Measurements from ENCODE around the gene FEN1. TPM values are rescaled to one million over a fixed set of nuclear protein-coding genes. Genes with fewer than 3 reads are reported as not detected.

Gene FEN1
- polyA plus RNA-seq, 3 donors from 2014 or later, result 20.3 to 31.3 (median 24.6) TPM

DNA sequence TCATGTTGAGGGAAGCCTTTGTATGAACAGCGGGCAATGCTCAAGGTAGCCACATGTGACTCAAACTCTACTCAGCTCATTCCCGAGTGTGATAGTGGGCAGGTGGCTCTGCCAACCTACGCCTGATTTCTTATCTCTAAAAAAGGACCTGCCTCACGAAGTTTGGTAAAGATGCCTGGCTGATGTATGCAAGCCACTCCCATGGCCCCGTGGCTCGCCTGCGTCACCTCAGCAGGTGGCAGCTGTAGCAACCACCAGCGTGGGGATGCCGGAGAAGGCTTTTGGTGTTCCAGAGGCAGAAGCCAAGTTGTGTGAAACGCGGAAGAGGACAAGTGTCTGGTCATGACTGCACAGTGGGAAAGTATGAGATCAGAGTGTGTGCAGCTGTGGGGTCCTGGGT lies 40.8 kb downstream of the FEN1 start:
- no peaks in the 10 kb centered on the region for H3K9me3 Mint-ChIP-seq
- no peaks in the 10 kb centered on the region for H3K36me3 Mint-ChIP-seq
- peak overlapping the region; percentile 94 to 98 (median 96) for H3K27ac Mint-ChIP-seq
- no peak for DNase-seq
- H3K27me3 Mint-ChIP-seq (ENCODE audit: low read depth in 3 of 3), result peaks cover 0 to 6% (median 2%) of the 10 kb centered on the region in 3 donors
- H3K4me1 Mint-ChIP-seq, result peaks cover 77 to 79% of the 10 kb centered on the region in 2 donors
- peak overlapping the region in 3 of 5 donors; percentile 80 to 83 (median 80) for H3K4me3 Mint-ChIP-seq

DNA sequence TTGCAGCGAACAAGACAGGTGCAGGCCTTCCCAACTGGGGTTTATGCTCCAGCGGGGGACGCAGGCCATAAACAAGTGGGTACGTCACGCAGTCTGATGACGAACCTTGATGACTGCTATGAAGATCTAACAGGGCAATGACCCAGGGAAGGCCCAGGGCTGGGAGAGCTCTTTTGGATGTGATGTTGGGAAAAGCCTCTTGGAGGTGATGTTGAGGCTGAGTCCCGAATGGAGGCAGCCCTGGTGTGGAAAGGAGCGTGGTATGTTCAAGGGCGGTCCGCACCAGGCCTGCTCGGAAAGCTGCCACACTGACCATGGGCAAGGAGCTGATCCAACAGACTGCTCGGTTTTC lies 41.2 kb downstream of the FEN1 start:
- H3K9me3 Mint-ChIP-seq, result no peaks in the 10 kb centered on the region
- no peak for DNase-seq
- peaks cover 73 to 76% of the 10 kb centered on the region in 2 donors for H3K4me1 Mint-ChIP-seq
- H3K36me3 Mint-ChIP-seq, result no peaks in the 10 kb centered on the region
- peak overlapping the region; percentile 94 to 98 (median 96) for H3K27ac Mint-ChIP-seq
- peak overlapping the region; percentile 56 to 83 (median 80) for H3K4me3 Mint-ChIP-seq
- H3K27me3 Mint-ChIP-seq (ENCODE audit: low read depth in 3 of 3), result peaks cover 0 to 6% (median 2%) of the 10 kb centered on the region in 3 donors

DNA sequence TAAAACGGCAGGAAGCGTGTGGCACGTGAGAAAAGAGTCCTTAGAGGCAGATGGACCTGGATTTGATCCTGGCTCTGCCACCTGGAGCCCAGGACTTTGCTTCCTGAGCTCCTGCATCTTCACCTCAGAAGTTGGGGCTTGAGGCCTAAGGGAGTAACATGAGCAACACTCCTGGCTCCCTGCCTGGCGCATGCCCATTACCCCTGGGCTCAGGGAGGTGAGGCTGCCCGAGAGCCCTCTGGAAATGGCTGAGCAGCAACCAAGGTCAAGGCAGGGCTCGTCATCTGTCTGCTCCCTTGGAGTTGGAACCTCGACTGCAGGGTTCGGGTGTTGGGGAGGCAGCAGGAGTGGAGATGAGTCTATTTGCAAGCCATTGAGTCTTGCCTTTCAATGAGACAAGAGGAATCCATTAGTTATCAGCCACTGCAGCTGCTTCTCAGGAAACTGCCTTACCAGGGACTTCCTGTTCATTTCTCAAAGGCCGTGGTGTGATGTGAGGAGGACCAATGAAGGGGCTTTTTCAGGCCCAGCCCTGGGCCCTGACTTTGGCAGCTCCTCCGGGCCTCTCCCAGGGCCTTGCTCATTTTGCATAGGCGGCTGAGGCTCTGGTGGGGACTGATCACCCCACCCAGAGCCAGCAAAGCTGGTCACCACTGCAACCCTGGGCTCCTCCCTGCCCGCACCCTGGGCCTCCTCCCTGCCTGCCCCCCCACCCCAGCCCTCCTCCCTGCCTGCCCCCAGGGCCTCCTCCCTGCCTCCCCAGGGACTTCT lies 41.8 kb downstream of the FEN1 start:
- Mint-ChIP-seq H3K4me3 (peak overlapping the region; percentile 56 to 83 (median 80)), H3K27me3 (ENCODE audit: low read depth in 3 of 3) (peaks cover 0 to 5% (median 2%) of the 10 kb centered on the region in 3 donors), H3K9me3 (no peaks in the 10 kb centered on the region), H3K27ac (peak overlapping the region; percentile 94 to 98 (median 96)), H3K4me1 (peaks cover 67 to 71% of the 10 kb centered on the region in 2 donors), H3K36me3 (peaks cover 0 to 1% (median under 1%) of the 10 kb centered on the region in 3 donors)
- DNase-seq, result peak; percentile 75 to 80 (median 77)

DNA sequence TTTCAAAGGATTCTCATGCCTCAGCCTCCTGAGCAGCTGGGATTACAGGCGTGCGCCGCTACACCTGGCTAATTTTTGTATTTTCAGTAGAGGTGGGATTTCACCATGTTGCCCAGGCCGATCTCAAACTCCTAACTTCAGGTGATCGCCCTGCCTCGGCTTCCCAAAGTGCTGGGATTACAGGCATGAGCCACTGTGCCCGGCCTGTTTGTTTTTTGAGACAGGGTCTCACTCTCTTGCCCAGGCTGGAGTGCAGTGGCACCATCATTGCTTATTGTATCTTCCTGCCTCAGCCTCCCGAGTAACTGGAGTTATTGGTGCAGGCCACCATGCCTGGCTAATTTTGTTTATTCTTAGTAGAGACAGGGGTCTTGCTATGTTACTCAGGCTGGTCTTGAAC lies 43.5 kb downstream of the FEN1 start:
- Mint-ChIP-seq H3K9me3 (no peaks in the 10 kb centered on the region), H3K4me3 (peak overlapping the region in 2 of 5 donors; percentile 55 to 62), H3K36me3 (peaks cover 8 to 15% (median 11%) of the 10 kb centered on the region in 3 donors), H3K4me1 (peaks cover 50 to 56% of the 10 kb centered on the region in 2 donors), H3K27me3 (ENCODE audit: low read depth in 3 of 3) (peaks cover 0 to 3% (median 2%) of the 10 kb centered on the region in 3 donors), H3K27ac (peak overlapping the region; percentile 91 to 97 (median 94))
- no peak for DNase-seq

DNA sequence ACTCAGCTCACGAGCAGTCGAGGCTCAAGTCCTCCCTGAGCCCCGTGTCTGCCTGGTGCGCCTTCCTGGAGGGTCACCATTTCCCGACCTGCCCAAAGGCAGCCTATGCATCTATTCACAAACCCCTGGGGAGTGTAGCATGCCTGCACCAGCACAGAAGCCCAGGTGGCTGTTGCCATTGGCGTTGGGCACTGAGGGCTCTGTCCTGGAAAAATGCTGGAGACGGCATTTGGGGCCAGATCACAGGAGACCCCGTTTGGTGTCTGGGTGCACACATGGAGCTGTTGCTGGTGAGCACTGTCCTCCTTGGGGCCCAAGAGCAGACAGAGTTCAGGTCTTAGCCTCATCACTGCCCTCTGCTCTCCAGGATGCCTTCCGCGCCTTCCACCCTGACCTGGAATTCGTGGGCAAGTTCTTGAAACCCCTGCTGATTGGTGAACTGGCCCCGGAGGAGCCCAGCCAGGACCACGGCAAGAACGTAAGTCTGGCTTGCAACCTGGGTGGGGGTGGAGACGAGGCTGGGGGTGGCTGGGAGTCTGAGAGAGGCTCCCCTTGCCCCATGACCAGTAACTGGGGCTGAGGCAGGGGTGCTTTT lies 44.8 kb downstream of the FEN1 start:
- no peak for DNase-seq
- peaks cover 42 to 44% of the 10 kb centered on the region in 2 donors for H3K4me1 Mint-ChIP-seq
- H3K36me3 Mint-ChIP-seq, result peaks cover 13 to 22% (median 16%) of the 10 kb centered on the region in 3 donors
- H3K9me3 Mint-ChIP-seq, result no peaks in the 10 kb centered on the region
- H3K27me3 Mint-ChIP-seq (ENCODE audit: low read depth in 3 of 3), result peaks cover 0 to 3% (median 2%) of the 10 kb centered on the region in 3 donors
- peak overlapping the region in 2 of 6 donors; percentile 7 to 58 for H3K27ac Mint-ChIP-seq
- H3K4me3 Mint-ChIP-seq, result no peak overlapping the region

DNA sequence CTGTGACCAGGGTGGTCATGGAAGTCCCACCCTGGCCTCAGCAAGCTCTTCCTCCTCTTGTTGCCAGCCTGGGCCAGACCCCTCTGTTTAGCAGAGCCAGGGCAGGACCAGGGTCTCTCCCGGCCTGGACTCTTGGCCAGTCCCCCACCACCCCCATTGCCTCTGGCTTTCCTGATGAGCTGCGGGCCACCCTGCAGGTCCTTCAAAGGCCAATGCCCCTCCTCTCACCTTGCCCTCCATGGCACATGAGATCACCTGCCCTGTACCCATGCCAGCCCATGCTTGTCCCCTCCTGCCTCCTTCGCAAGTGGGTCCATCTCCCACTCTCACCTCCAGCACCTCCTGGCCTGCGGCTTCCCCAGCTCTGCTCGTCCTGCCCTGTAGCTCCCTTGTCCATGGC lies 45.8 kb downstream of the FEN1 start:
- H3K36me3 Mint-ChIP-seq, result peaks cover 13 to 22% (median 16%) of the 10 kb centered on the region in 3 donors
- no peaks in the 10 kb centered on the region for H3K9me3 Mint-ChIP-seq
- peak overlapping the region in 1 of 5 donors; percentile 21 for H3K4me3 Mint-ChIP-seq
- peaks cover 32 to 34% of the 10 kb centered on the region in 2 donors for H3K4me1 Mint-ChIP-seq
- H3K27me3 Mint-ChIP-seq (ENCODE audit: low read depth in 3 of 3), result peaks cover 0 to 3% (median 2%) of the 10 kb centered on the region in 3 donors
- H3K27ac Mint-ChIP-seq, result peak overlapping the region in 2 of 6 donors; percentile 45 to 83
- no peak for DNase-seq

DNA sequence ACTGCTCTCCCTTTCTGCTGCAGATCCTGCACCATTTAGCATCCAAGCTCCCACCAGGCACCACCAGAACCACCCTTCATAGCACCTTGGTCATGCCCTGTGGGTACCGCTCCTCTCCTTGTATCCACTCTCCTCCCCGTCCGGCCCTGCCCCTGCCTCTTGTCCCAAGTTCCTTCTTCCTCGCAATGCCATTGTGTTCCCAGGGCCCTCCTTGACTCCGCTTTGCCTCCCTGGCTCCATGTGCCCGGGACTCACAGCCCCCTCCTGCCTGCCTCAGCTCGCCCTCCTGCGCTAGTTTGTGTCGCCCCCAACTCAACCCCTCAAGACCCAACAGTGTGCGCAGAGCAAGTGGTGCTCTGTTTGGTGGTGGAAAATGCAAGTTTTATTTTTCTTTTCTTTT lies 46.2 kb downstream of the FEN1 start:
- peaks cover 13 to 22% (median 16%) of the 10 kb centered on the region in 3 donors for H3K36me3 Mint-ChIP-seq
- H3K9me3 Mint-ChIP-seq, result no peaks in the 10 kb centered on the region
- peak overlapping the region in 1 of 5 donors; percentile 21 for H3K4me3 Mint-ChIP-seq
- no peak for DNase-seq
- peaks cover 0 to 2% (median 2%) of the 10 kb centered on the region in 3 donors for H3K27me3 Mint-ChIP-seq (ENCODE audit: low read depth in 3 of 3)
- peak overlapping the region in 2 of 6 donors; percentile 45 to 83 for H3K27ac Mint-ChIP-seq
- H3K4me1 Mint-ChIP-seq, result peaks cover 28 to 30% of the 10 kb centered on the region in 2 donors

DNA sequence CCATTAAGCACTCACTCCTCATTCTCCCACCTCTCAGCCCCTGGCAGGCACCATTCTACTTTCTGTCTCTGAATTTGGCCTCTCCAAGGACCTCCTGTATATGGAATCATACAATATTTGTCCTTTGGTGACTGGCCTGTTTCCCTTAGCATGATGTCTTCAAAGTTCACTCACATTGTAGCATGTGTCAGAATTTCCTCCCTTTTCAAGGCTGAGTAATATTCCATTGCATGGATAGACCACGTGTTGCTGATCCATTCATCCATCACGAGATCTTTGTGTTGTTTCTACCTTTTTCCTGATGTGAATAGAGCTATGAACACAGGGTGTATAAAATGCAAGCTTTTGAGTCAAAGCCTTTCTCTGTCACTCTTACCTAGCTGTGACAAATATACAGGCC lies 47.0 kb downstream of the FEN1 start:
- DNase-seq, result no peak
- Mint-ChIP-seq H3K27ac (peak overlapping the region in 2 of 6 donors; percentile 35 to 61), H3K9me3 (no peaks in the 10 kb centered on the region), H3K36me3 (peaks cover 13 to 22% (median 16%) of the 10 kb centered on the region in 3 donors), H3K27me3 (ENCODE audit: low read depth in 3 of 3) (peaks cover 0 to 2% (median under 1%) of the 10 kb centered on the region in 3 donors), H3K4me3 (no peak overlapping the region), H3K4me1 (peaks cover 20 to 22% of the 10 kb centered on the region in 2 donors)

DNA sequence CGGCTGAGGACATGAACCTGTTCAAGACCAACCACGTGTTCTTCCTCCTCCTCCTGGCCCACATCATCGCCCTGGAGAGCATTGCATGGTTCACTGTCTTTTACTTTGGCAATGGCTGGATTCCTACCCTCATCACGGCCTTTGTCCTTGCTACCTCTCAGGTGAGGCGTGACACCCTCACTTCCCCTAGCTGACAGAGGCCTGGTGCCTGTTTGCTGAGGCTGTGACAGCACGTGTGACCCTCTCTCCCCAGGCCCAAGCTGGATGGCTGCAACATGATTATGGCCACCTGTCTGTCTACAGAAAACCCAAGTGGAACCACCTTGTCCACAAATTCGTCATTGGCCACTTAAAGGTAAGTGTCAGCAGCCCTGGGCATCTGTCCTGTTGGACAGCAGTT lies 47.7 kb downstream of the FEN1 start:
- H3K27me3 Mint-ChIP-seq (ENCODE audit: low read depth in 3 of 3), result no peaks in the 10 kb centered on the region
- H3K36me3 Mint-ChIP-seq, result peaks cover 13 to 22% (median 16%) of the 10 kb centered on the region in 3 donors
- H3K4me1 Mint-ChIP-seq, result peaks cover 14 to 17% of the 10 kb centered on the region in 2 donors
- no peak overlapping the region for H3K4me3 Mint-ChIP-seq
- H3K9me3 Mint-ChIP-seq, result no peaks in the 10 kb centered on the region
- DNase-seq, result no peak
- H3K27ac Mint-ChIP-seq, result peak overlapping the region in 1 of 6 donors; percentile 17

DNA sequence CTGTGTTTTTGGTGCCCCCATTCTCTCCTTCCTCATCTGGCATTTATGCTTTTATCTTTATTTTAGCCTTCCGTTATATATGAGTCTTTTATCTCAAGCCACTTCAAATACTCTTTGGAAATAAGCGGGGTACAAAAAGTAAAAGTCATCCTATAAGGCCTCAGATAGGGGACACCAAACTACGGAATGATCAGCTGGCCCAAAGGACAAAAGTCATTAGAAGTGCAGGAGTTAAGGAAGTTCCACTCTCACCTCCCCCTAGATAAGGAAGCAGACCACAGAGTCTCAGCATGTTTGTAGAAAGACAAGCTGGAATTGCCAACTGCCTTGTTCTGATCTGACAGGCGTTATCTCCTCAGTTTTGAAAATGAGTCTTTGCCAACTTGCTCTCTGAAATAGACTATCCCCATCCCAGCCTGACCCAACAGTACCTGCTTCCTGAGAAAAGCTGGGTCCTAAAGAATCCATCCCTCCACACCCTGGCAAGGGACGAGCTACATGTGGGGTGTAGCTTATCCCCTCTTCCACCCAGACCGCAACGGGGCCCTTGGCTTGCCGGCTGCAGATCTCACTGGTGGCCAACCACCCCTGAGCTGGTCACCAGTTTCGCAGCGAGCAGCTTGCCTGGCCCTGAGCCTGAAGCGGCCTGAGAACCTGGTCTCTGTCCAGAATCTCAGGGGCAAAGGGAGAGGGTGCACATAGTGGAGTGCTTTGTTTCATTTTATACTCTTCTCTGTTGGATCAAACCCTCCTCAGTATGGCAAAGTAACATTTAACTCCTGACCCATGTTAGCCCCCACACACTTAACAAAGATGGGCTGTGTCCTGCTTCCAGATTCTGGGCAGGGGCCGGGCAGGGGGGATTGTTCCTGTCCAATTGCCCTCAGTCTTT lies 49.2 kb downstream of the FEN1 start:
- Mint-ChIP-seq H3K27ac (peak overlapping the region in 1 of 6 donors; percentile 30), H3K4me1 (peaks cover 0 to 3% of the 10 kb centered on the region in 2 donors), H3K27me3 (ENCODE audit: low read depth in 3 of 3) (no peaks in the 10 kb centered on the region), H3K9me3 (no peaks in the 10 kb centered on the region), H3K36me3 (peaks cover 13 to 28% (median 20%) of the 10 kb centered on the region in 3 donors), H3K4me3 (no peak overlapping the region)
- no peak for DNase-seq

DNA sequence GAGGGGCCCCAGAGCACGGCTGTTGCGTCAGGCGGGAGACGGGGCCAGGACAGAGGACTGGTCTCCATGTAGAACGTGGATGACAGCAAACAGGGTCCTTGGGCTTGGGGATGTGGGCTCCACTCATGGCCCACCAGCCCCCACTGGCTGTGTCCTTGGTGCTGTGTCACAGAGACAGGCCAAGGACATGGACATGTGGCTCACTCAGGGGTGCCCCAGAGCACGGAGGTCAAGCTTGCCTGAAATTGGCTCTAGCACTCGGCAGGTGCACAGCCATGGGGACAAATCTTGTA lies 49.8 kb downstream of the FEN1 start:
- no peak for DNase-seq
- no peak overlapping the region for H3K4me3 Mint-ChIP-seq

DNA sequence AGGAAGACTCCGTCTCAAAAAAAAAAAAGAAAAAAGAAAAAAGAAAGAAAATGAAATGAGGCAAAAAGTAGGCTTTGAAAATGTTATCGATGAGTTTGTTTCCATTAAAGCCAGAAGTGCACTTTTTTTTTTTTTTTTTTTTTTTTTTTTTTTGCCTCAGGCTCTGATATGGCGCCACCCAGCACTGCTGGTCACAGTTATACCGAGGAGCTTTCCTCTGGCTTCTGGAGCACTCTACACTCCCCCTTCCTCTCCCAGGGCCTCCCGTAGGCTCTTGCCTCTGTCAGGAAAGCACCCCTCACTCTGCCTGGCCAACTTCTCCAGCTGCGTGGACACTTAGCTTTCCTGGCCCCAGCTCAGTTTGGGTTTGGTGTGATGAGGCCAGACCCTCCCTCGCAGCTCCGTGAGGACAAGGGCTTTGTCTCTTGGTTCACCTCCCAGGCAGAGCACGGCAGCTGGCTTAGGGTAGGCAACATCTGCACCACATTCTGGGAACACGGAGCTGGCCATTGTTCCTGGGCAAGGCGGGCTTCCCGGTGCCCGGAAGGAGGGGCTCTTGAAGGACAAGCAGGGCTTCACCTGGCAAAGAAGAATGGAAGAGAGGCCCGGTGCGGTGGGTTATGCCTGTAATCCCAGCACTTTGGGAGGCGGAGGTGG lies 52.3 kb downstream of the FEN1 start:
- DNase-seq, result no peak
- Mint-ChIP-seq H3K9me3 (no peaks in the 10 kb centered on the region), H3K36me3 (peaks cover 10 to 31% (median 23%) of the 10 kb centered on the region in 3 donors), H3K4me3 (no peak overlapping the region), H3K27ac (no peak overlapping the region), H3K27me3 (ENCODE audit: low read depth in 3 of 3) (no peaks in the 10 kb centered on the region), H3K4me1 (no peaks in the 10 kb centered on the region)

More for the DNA sequence above, 49.8 kb downstream of the FEN1 start:
- Mint-ChIP-seq H3K9me3 (no peaks in the 10 kb centered on the region), H3K27ac (peak overlapping the region in 1 of 6 donors; percentile 22), H3K27me3 (ENCODE audit: low read depth in 3 of 3) (no peaks in the 10 kb centered on the region), H3K36me3 (peaks cover 13 to 28% (median 23%) of the 10 kb centered on the region in 3 donors), H3K4me1 (peaks cover 0 to 3% of the 10 kb centered on the region in 2 donors)

All from immature natural killer cell (primary cell).